HCT116 (cell line): ENCODE results near the gene DMD. TPM values are rescaled to one million over a fixed set of nuclear protein-coding genes. Genes with fewer than 3 reads are reported as not detected.

ENCODE experiments used
- ATAC-seq: fragments of 200-7000 bp; cut with Tn5 transposase; 2 replicates; pipeline ENCODE4 v1.9.1; 2020; ENCODE audit warnings: mild to moderate bottlenecking, moderate library complexity
- BruUV-seq: library from RNA; stranded (reverse); fragments of 400-500 nt; replicated peaks from 2 replicates; lab custom pipeline; 2021; lab: Mats Ljungman, UMichigan
- CTCF ChIA-PET: fragments of 300-600 bp; sonication (Branson Sonifier 250); formaldehyde crosslinking; loops from one replicate; lab custom pipeline; 2021; ENCODE audit warnings: antibody characterized with exemption; lab: Charles Lee
- POLR2A ChIA-PET: fragments of 300-600, 350-600 bp; sonication (Branson Sonifier 250); formaldehyde crosslinking; loops from one replicate; lab custom pipeline; 2021; ENCODE audit warnings: antibody characterized with exemption; lab: Charles Lee
- RAD21 ChIA-PET, 2 experiments: fragments of 300-600 bp; sonication (Branson Sonifier 250); formaldehyde crosslinking; loops; one replicate each; lab custom pipeline; 2023; ENCODE audit warnings: low total read pairs in 2 of 2; ENCODE audit not compliant: uncharacterized antibody in 2 of 2, unreplicated experiment in 2 of 2, low non-redundant PET in 1 of 2; lab: Charles Lee
- DNase-seq: peaks from one replicate; pipeline ENCODE4 v3.0.0-alpha.2; 2010; ENCODE audit warnings: low read depth, low spot score
- H2AFZ ChIP-seq: fragments of 200-600 bp; shearing (Covaris generic), sonication (generic); 2 replicates; pipeline ENCODE4 v1.6.1; 2017; ENCODE audit warnings: low read depth, mixed run types, mixed read lengths, antibody characterized with exemption, low read length; ENCODE audit not compliant: poor library complexity, severe bottlenecking
- H3K27ac ChIP-seq: 2 replicates; pipeline ENCODE4 v1.5.1; 2012; ENCODE audit warnings: low read depth, low read length
- H3K27me3 ChIP-seq: fragments of 200-600 bp; sonication (generic); 2 replicates; pipeline ENCODE4 v1.6.1; 2016; ENCODE audit warnings: mixed run types, low read length, mixed read lengths; ENCODE audit not compliant: insufficient read depth
- H3K36me3 ChIP-seq, 2 experiments: fragments of 200-500 bp in 1 of 2; fragments of 200-600 bp in 1 of 2; sonication (Bioruptor generic) in 1 of 2; sonication (generic) in 1 of 2; 2 replicates each; pipeline versions ENCODE4 v1.5.1 to v1.6.1; 2014 to 2016; ENCODE audit warnings: low read length in 2 of 2, inconsistent platforms in 1 of 2, mixed read lengths in 1 of 2, mixed run types in 1 of 2; ENCODE audit not compliant: insufficient read depth in 2 of 2, control insufficient read depth in 1 of 2
- H3K4me1 ChIP-seq, 2 experiments: fragments of 200-600 bp in 1 of 2; sonication (generic) in 1 of 2; 2 replicates each; pipeline versions ENCODE4 v1.5.1 to v1.6.1; 2012 to 2017; ENCODE audit warnings: low read length in 2 of 2, inconsistent platforms in 1 of 2, mild to moderate bottlenecking in 1 of 2, mixed read lengths in 1 of 2, mixed run types in 1 of 2, moderate library complexity in 1 of 2; ENCODE audit not compliant: insufficient read depth in 2 of 2, control insufficient read depth in 1 of 2
- H3K4me2 ChIP-seq: fragments of 200-600 bp; sonication (generic); 2 replicates; pipeline ENCODE4 v1.6.1; 2017; ENCODE audit warnings: mixed run types, low read length, mixed read lengths
- H3K4me3 ChIP-seq, 2 experiments: fragments of 200-600 bp in 1 of 2; sonication (generic) in 1 of 2; replicated peaks in 1 of 2; 2 replicates each; pipeline ENCODE4 v1.5.1; 2011 to 2016; ENCODE audit warnings: low read length in 2 of 2, control low read depth in 1 of 2, low read depth in 1 of 2, mild to moderate bottlenecking in 1 of 2, mixed read lengths in 1 of 2, mixed run types in 1 of 2
- H3K79me2 ChIP-seq: fragments of 200-600 bp; sonication (generic); 2 replicates; pipeline ENCODE4 v1.6.1; 2017; ENCODE audit warnings: mild to moderate bottlenecking, mixed run types, low read length, moderate library complexity, mixed read lengths; ENCODE audit not compliant: insufficient read depth
- H3K9ac ChIP-seq: fragments of 200-600 bp; sonication (generic); 2 replicates; pipeline ENCODE4 v1.6.1; 2016; ENCODE audit warnings: low read length, mixed read lengths
- H3K9me2 ChIP-seq: fragments of 200-600 bp; sonication (generic), shearing (Covaris generic); 2 replicates; pipeline ENCODE4 v1.6.1; 2017; ENCODE audit warnings: mixed run types, mild to moderate bottlenecking, moderate library complexity; ENCODE audit not compliant: insufficient read depth
- H3K9me3 ChIP-seq, 2 experiments: fragments of 200-500 bp in 1 of 2; fragments of 200-600 bp in 1 of 2; sonication (Bioruptor generic) in 1 of 2; sonication (generic) in 1 of 2; 2 replicates each; pipeline ENCODE4 v1.6.1; 2014 to 2017; ENCODE audit warnings: low read length in 2 of 2, mixed read lengths in 2 of 2, inconsistent platforms in 1 of 2, low read depth in 1 of 2, mild to moderate bottlenecking in 1 of 2, mixed run types in 1 of 2, moderate library complexity in 1 of 2; ENCODE audit not compliant: control insufficient read depth in 1 of 2, insufficient read depth in 1 of 2
- H4K20me1 ChIP-seq: fragments of 200-600 bp; sonication (generic), shearing (Covaris generic); 2 replicates; pipeline ENCODE4 v1.6.1; 2017; ENCODE audit warnings: mixed run types, mild to moderate bottlenecking, moderate library complexity; ENCODE audit not compliant: insufficient read depth
- ATF3 ChIP-seq: IDR thresholded peaks from 2 replicates; pipeline ENCODE4 v1.6.1; 2012
- CEBPB ChIP-seq: IDR thresholded peaks from 2 replicates; pipeline ENCODE4 v1.6.1; 2012; ENCODE audit warnings: low read depth
- ELF1 ChIP-seq: IDR thresholded peaks from 2 replicates; pipeline ENCODE4 v1.6.1; 2012; ENCODE audit warnings: low read depth, borderline replicate concordance
- EZH2 ChIP-seq: fragments of 200-600 bp; sonication (generic); IDR thresholded peaks from 2 replicates; pipeline ENCODE4 v1.6.1; 2017; ENCODE audit warnings: antibody characterized with exemption, mixed run types
- EZH2phosphoT487 ChIP-seq: fragments of 200-600 bp; IDR thresholded peaks from 2 replicates; pipeline ENCODE4 v1.6.1; 2018; ENCODE audit warnings: antibody characterized with exemption, borderline replicate concordance
- FOSL1 ChIP-seq: IDR thresholded peaks from 2 replicates; pipeline ENCODE4 v1.6.1; 2012; ENCODE audit warnings: low read depth
- POLR2A ChIP-seq: IDR thresholded peaks from 2 replicates; pipeline ENCODE4 v1.7.0; 2011; ENCODE audit warnings: borderline replicate concordance; ENCODE audit not compliant: insufficient read depth, insufficient read length; ENCODE audit errors: extremely low read depth
- POLR2AphosphoS5 ChIP-seq: IDR thresholded peaks from 2 replicates; pipeline ENCODE4 v1.6.1; 2011; ENCODE audit warnings: mild to moderate bottlenecking, low read depth, low read length, moderate library complexity
- RAD21 ChIP-seq: IDR thresholded peaks from 2 replicates; pipeline ENCODE4 v1.6.1; 2012; ENCODE audit warnings: low read depth, mild to moderate bottlenecking
- SP1 ChIP-seq: IDR thresholded peaks from 2 replicates; pipeline ENCODE4 v1.6.1; 2012; ENCODE audit warnings: low read depth
- SRF ChIP-seq: IDR thresholded peaks from 2 replicates; pipeline ENCODE4 v1.6.1; 2012; ENCODE audit warnings: low read depth
- TCF7L2 ChIP-seq: IDR thresholded peaks from 2 replicates; pipeline ENCODE4 v1.7.0; 2011; ENCODE audit warnings: borderline replicate concordance, inconsistent platforms; ENCODE audit not compliant: insufficient read depth, insufficient read length; ENCODE audit errors: extremely low read depth
- YY1 ChIP-seq: IDR thresholded peaks from 2 replicates; pipeline ENCODE4 v1.6.1; 2011; ENCODE audit warnings: low read length, low read depth, moderate library complexity, mild to moderate bottlenecking; ENCODE audit not compliant: insufficient replicate concordance; ENCODE audit errors: extremely low read depth
- ZFX ChIP-seq: fragments of 450-650 bp; IDR thresholded peaks from 2 replicates; pipeline ENCODE4 v1.6.1; 2017
- ZNF274 ChIP-seq: fragments of 200-500 bp; sonication (Bioruptor generic); IDR thresholded peaks from 2 replicates; pipeline ENCODE4 v1.6.1; 2014; ENCODE audit warnings: mild to moderate bottlenecking, low read depth, low read length, inconsistent platforms
- intact Hi-C: fragments of 100-400 bp; cut with micrococcal nuclease; formaldehyde crosslinking; loops from 2 replicates; pipeline ENCODE4 v1.10.0; 2022
- total RNA-seq: library from RNA; stranded (reverse); gene quantifications from one replicate; pipeline ENCODE4 v1.2.1, GENCODE V29; 2021; ENCODE audit not compliant: unreplicated experiment
- TF ChIP-seq, protein P1 (sequence below): IDR thresholded peaks from 2 replicates; pipeline ENCODE4 v1.6.1; 2012; ENCODE audit warnings: low read depth
- TF ChIP-seq, protein P2 (sequence below), 3 experiments: fragments of 200-600 bp in 1 of 3; sonication (generic) in 1 of 3; IDR thresholded peaks in 2 of 3; conservative IDR thresholded peaks in 1 of 3; 2 replicates each; pipeline ENCODE4 v1.5.1; 2012 to 2017; ENCODE audit warnings: low read depth in 2 of 3, low read length in 2 of 3, antibody characterized with exemption in 1 of 3, borderline replicate concordance in 1 of 3, control low read depth in 1 of 3, mild to moderate bottlenecking in 1 of 3, mixed read lengths in 1 of 3, mixed run types in 1 of 3, moderate library complexity in 1 of 3; ENCODE audit not compliant: insufficient read depth in 1 of 3

Gene DMD
- total RNA-seq, 1 experiment from 2014 or later: 0.05 TPM

- TF ChIP-seq, protein P1, sequence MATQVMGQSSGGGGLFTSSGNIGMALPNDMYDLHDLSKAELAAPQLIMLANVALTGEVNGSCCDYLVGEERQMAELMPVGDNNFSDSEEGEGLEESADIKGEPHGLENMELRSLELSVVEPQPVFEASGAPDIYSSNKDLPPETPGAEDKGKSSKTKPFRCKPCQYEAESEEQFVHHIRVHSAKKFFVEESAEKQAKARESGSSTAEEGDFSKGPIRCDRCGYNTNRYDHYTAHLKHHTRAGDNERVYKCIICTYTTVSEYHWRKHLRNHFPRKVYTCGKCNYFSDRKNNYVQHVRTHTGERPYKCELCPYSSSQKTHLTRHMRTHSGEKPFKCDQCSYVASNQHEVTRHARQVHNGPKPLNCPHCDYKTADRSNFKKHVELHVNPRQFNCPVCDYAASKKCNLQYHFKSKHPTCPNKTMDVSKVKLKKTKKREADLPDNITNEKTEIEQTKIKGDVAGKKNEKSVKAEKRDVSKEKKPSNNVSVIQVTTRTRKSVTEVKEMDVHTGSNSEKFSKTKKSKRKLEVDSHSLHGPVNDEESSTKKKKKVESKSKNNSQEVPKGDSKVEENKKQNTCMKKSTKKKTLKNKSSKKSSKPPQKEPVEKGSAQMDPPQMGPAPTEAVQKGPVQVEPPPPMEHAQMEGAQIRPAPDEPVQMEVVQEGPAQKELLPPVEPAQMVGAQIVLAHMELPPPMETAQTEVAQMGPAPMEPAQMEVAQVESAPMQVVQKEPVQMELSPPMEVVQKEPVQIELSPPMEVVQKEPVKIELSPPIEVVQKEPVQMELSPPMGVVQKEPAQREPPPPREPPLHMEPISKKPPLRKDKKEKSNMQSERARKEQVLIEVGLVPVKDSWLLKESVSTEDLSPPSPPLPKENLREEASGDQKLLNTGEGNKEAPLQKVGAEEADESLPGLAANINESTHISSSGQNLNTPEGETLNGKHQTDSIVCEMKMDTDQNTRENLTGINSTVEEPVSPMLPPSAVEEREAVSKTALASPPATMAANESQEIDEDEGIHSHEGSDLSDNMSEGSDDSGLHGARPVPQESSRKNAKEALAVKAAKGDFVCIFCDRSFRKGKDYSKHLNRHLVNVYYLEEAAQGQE: no peak
- TF ChIP-seq SP1 (no peak), CEBPB (no peak), POLR2AphosphoS5 (no peak), FOSL1 (no peak), ATF3 (no peak), EZH2 (no peak), YY1 (no peak)
- TF ChIP-seq, protein P2, sequence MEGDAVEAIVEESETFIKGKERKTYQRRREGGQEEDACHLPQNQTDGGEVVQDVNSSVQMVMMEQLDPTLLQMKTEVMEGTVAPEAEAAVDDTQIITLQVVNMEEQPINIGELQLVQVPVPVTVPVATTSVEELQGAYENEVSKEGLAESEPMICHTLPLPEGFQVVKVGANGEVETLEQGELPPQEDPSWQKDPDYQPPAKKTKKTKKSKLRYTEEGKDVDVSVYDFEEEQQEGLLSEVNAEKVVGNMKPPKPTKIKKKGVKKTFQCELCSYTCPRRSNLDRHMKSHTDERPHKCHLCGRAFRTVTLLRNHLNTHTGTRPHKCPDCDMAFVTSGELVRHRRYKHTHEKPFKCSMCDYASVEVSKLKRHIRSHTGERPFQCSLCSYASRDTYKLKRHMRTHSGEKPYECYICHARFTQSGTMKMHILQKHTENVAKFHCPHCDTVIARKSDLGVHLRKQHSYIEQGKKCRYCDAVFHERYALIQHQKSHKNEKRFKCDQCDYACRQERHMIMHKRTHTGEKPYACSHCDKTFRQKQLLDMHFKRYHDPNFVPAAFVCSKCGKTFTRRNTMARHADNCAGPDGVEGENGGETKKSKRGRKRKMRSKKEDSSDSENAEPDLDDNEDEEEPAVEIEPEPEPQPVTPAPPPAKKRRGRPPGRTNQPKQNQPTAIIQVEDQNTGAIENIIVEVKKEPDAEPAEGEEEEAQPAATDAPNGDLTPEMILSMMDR (IDR thresholded peaks at IDR 0.05 in 2 of 3, conservative IDR thresholded peaks at IDR 0.05 in 1 of 3; ENCODE audit: borderline replicate concordance in 1 of 3, insufficient read depth in 1 of 3, low read depth in 2 of 3, low read length in 2 of 3): no peak
Measured at GRCh38 chrX:31550158-31550557, 1661.2 kb downstream of the DMD start (continued).

- intact Hi-C loops: no loop called here
- ChIA-PET POLR2A (no interaction called here), RAD21 (no interaction called here), CTCF (no interaction called here)
- Histone ChIP-seq H3K79me2 (no peaks in the 10 kb centered on the region), H2AFZ (no peak overlapping the region), H3K4me1 (no peaks in the 10 kb centered on the region), H3K27ac (no peak overlapping the region), H3K4me3 (no peak overlapping the region), H4K20me1 (no peaks in the 10 kb centered on the region), H3K27me3 (no peaks in the 10 kb centered on the region), H3K9me2 (no peaks in the 10 kb centered on the region), H3K4me2 (no peak overlapping the region), H3K9ac (no peak overlapping the region), H3K36me3 (no peaks in the 10 kb centered on the region), H3K9me3 (no peaks in the 10 kb centered on the region)
- ATAC-seq: no peak
- no peak for TF ChIP-seq RAD21
- no peak for TF ChIP-seq SRF
- no peak for TF ChIP-seq ZFX
- TF ChIP-seq YY1: no peak
- no peak for TF ChIP-seq ELF1
- no peak for TF ChIP-seq CEBPB
- TF ChIP-seq POLR2A: no peak
- TF ChIP-seq SP1: no peak
- TF ChIP-seq POLR2AphosphoS5: no peak
- TF ChIP-seq EZH2phosphoT487: no peak
- no peak for TF ChIP-seq TCF7L2
- TF ChIP-seq ZNF274: no peak
- BruUV-seq: no TSS peak
- DNase-seq: no peak
Measured at GRCh38 chrX:31547816-31548215, 1663.5 kb downstream of the DMD start.
